22Rv1 (cell line): Measurements from ENCODE around the gene SPP1.

Source experiments
- H3K27ac ChIP-seq: fragments of 450-650 bp; 2 replicates; pipeline ENCODE4 v1.5.1; 2017
- CTCF ChIP-seq: fragments of 450-650 bp; IDR thresholded peaks from 2 replicates; pipeline ENCODE4 v1.5.1; 2017; ENCODE audit warnings: mild to moderate bottlenecking
- ZFX ChIP-seq: fragments of 450-650 bp; IDR thresholded peaks from 2 replicates; pipeline ENCODE4 v1.6.1; 2017; ENCODE audit warnings: antibody characterized with exemption, borderline replicate concordance

Gene SPP1

GRCh38 chr4:87946766-87947165, 28.7 kb upstream of the SPP1 start:
- no peak overlapping the region for H3K27ac ChIP-seq
- TF ChIP-seq CTCF (no peak), ZFX (no peak)

- TF ChIP-seq ZFX, result no peak
- no peak overlapping the region for H3K27ac ChIP-seq
Measured at GRCh38 chr4:87947381-87948160, 27.9 kb upstream of the SPP1 start.

DNA sequence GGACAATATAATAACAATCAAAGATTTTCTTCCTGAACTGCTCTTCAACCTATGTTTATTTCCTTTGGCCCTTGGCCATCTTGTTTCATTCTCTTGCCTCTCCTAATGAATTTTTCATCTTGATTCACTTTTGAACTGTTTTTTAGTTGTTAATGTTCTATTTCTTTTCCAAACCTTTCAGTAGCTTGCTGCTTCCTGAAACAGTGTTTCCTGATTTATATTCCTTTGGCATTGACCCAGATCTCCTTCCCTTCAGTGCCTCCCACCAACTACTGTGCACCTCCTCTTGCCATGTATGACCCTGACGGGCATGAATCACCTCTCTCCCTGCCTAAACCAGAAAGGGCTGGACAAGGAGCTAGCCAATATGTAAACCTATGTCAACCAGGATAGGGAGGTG, 25.6 kb upstream of the SPP1 start:
- no peak overlapping the region for H3K27ac ChIP-seq
- TF ChIP-seq ZFX, result no peak
- no peak for TF ChIP-seq CTCF

GRCh38 chr4:87950493-87950892, 25.0 kb upstream of the SPP1 start:
- no peak overlapping the region for H3K27ac ChIP-seq
- no peak for TF ChIP-seq CTCF
- TF ChIP-seq ZFX, result no peak

DNA sequence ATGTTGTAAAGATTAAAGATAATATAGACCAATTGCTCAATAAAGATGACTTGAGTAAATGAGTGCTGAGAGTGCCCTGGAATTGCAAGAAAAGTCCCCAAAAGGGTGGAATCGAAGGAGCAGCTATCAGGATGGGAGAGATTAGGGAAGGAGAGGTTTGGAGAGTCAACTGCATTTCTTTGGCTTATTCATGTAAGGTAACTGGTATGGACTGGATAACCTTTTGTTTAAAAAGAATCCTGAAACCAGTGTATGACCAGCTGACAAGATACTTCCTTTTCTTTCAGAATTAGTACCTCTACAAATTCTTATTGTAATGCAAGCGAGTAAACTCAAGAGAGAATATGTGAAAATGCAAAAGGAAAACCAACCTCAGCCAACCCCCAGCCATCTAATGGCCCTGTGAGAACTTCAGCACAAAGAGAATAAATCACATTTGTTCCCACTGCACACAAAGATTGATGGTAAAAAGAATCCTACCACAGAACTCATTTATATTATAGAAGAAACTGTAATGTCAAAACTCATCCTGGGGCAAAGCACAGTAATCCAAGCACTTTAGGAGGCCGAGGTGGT, 24.5 kb upstream of the SPP1 start:
- no peak overlapping the region for H3K27ac ChIP-seq
- no peak for TF ChIP-seq ZFX
- no peak for TF ChIP-seq CTCF

GRCh38 chr4:87953826-87954225, 21.7 kb upstream of the SPP1 start:
- no peak overlapping the region for H3K27ac ChIP-seq
- TF ChIP-seq CTCF, result no peak
- no peak for TF ChIP-seq ZFX

DNA sequence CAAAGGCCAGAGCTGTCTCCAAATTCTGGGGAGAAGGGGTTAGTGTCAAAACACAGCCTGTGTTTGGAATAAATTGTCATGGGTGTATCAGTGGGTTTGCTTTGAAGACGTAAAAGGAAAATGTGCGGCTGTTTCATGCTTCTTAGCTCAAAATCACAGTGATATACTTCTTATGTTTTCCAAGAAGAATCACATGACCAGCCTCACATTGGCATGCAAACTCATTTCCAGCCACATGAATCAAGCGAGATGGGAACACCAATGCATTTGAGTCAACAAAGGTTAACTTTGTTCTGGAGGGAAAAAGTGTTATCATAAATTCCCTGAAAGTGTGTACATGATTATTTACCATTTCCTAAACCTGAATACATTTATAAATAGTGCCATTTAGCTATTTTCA, 19.0 kb upstream of the SPP1 start:
- no peak for TF ChIP-seq CTCF
- TF ChIP-seq ZFX, result no peak
- H3K27ac ChIP-seq, result no peak overlapping the region
